CD4-positive, alpha-beta T cell treated with Interleukin-15 for 1 hour (primary cell): ENCODE data around the gene ANO6.

Experiments used
- DNase-seq: peaks from one replicate; pipeline ENCODE4 v3.0.0-alpha.2; 2020

The ANO6 gene

GRCh38 chr12:45475594-45475993, 259.7 kb downstream of the ANO6 start:
- no peak for DNase-seq

GRCh38 chr12:45477526-45477925, 261.6 kb downstream of the ANO6 start:
- no peak for DNase-seq

- DNase-seq = no peak
Measured at GRCh38 chr12:45478931-45479330, 263.0 kb downstream of the ANO6 start.

GRCh38 chr12:45481746-45482145, 265.9 kb downstream of the ANO6 start:
- no peak for DNase-seq

GRCh38 chr12:45483571-45483970, 267.7 kb downstream of the ANO6 start:
- DNase-seq = no peak
